GM19468 (cell line): Measurements from ENCODE around the gene TTC9B.
"Not testable (repeated sequence)": the region's sequence is repeated elsewhere in the genome, so short reads cannot be mapped to it uniquely, and the experiment has no call there.

Experiments
- ATAC-seq: cut with Tn5 transposase; IDR thresholded peaks from one replicate; pipeline ENCODE4 v1.9.1; 2021; ENCODE audit warnings: mild to moderate bottlenecking, moderate library complexity, moderate number of reproducible peaks; ENCODE audit not compliant: unreplicated experiment; ENCODE audit errors: extremely low read depth

The TTC9B gene

DNA sequence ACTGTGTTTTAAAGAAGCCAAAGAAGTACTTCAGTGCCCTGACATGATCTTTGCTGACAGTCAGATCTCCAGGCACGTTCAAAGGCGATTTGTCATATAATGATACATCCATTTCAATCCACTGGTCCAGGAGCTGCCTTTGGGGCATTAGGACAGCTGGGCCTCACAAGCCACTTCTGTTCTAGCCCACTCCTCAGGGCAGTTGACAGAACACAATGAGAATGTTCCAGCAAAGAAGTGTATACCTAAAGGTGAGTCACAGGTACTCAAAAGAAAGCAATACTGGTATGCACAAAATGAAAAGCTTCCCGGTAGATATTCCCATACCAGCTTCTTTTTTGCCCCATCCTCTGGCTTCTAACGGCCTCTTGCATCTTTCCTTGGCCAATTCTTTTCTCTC, 39.4 kb downstream of the TTC9B start:
- no peak for ATAC-seq

DNA sequence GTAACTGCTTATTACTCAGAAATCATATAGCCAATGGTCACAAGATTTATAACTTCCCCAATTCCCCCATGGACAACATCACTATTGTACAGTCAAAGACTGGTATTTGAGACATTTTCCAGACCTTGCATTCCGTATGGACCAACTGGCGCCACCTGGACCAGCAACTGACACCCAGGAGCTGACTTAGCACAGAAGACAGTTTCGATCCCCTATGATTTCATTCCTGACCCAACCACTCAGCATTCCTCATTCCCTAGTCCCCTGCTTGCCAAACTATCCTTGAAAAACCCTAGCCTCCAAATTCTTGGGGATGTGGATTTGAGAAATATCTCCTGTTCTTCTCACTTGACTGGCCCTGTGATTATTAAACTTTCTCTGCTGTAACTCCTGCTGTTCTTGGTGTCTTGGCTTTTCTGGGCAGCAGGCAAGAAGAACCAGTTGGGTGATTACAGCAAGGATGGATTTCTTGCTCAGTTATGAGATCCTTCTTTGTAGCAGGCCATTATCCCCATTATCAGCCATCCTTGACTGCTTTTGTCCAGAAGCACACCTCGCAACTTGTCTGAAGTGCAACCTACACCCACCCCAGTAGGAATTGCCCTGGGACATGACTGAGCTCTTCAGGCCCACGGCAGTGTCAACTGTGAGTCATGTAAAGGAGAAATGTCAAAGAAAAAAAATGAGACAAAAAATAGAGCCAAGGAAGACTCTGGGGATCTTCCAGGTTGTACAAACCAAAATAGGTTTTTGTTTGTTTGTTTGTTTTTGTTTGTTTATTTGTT, 40.7 kb downstream of the TTC9B start:
- ATAC-seq = no peak

DNA sequence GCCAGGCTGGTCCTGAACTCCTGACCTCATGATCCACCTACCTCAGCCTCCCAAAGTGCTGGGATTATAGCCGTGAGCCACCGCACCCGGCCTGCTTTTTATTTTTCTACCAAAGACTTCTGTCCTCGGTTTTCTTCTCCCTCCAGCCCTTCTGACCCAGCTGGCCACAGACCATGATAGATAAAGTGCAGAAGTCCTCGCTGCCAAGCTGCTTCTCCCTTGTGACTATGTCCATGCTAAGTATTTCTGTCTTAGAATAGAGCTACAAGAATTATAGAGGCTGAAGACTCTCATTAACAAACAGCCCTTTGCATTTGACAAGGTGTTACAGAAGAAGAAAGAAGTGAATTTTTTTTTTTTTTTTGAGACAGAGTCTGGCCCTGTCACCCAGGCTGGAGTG, 42.4 kb downstream of the TTC9B start:
- ATAC-seq = no peak

DNA sequence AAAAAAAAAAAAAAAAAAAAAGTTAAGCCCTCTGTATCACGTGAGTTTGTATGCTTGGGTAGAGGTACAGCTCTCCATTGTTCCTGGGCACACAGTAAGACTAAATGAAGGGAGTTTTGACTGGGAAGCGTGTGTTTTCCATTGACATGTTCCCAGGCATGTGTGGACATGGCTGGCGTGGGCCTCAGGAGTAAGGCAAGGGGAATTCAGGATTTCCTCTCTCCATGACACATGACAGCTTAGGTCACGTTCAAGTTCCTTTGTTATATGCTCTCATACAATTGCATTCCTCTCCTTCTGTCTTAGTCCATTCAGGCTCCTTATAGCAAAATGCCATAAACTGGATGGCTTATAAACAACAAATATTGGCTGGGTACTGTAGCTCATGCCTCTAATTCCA, 44.1 kb downstream of the TTC9B start:
- ATAC-seq = no peak

DNA sequence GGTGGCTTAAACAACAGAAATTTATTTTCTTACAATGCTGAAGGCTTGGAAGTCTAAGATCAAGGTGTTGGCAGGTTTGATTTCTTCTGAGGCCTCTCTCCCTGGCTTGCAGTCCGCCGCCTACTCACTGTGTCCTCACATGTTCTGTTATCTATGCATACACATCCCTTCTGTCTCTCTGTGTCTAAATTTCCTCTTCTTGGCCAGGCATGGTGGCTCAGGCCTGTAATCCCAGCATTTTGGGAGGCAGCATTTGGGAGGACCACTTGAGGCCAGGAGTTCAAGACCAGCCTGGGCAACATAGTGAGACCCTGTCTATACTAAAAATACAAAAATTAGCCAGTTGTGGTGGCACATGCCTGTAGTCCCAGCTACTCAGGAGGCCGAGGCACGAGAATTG, 46.9 kb downstream of the TTC9B start:
- ATAC-seq = not testable (repeated sequence)

DNA sequence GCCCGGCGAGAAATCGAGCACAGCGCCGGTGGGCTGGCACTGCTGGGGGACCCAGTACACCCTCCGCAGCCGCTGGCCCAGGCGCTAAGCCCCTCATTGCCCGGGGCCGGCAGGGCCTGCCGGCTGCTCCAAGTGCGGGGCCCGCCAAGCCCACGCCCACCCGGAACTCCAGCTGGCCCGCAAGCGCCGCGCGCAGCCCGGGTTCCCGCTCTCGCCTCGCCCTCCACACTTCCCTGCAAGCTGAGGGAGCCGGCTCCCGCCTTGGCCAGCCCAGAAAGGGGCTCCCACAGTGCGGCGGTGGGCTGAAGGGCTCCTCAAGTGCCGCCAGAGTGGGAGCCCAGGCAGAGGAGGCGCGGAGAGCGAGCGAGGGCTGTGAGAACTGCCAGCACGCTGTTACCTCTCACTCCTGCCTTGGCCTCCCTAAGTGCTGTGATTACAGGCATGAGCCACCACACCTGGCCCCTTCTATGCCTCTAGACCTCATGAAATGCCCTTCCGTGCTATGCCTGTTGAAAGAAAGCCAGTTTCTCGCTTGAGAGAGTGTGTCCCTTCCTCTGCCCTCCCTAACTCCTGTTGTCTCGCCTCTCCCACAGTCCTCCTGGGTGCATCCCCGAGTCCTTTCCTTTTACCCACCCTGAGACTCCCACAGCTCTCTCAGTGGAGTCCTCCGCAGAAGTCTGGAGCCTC, 47.7 kb downstream of the TTC9B start:
- not testable (repeated sequence) for ATAC-seq

DNA sequence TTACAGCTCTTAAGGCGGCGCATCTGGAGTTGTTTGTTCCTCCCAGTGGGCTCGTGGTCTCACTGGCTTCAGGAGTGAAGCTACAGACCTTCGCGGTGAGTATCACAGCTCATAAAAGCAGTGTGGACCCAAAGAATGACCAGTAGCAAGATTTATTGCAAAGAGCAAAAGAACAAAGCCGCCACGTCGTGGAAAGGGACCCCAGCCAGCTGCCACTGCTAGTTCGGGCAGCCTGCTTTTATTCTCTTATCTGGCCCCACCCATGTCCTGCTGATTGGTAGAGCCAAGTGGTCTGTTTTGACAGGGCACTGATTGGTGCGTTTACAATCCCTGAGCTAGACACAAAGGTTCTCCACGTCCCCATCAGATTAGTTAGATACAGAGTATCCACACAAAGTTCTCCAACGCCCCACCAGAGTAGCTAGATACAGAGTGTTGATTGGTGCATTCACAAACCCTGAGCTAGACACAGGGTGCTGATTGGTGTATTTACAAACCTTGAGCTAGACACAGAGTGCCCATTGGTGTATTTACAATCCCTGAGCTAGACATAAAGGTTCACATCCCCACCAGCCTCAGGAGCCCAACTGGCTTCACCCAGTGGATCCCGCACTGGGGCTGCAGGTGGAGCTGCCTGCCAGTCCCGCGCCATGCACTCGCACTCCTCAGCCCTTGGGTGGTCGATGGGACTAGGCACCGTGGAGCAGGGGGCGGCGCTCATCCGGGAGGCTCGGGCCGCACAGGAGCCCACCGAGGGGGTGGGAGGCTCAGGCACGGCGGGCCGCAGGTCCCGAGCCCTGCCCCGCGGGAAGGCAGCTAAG, 48.5 kb downstream of the TTC9B start:
- ATAC-seq = not testable (repeated sequence)
